OCI-LY7 (cell line): Measurements from ENCODE around the gene TAF11L8.
"Not testable (repeated sequence)": the region's sequence is repeated elsewhere in the genome, so short reads cannot be mapped to it uniquely, and the experiment has no call there.

Experiments used
- CTCF ChIP-seq: fragments of 200-600 bp; sonication (generic); conservative IDR thresholded peaks from 2 replicates; pipeline ENCODE4 v1.5.1; 2014; ENCODE audit warnings: mild to moderate bottlenecking, antibody characterized with exemption, low read length, moderate library complexity, mixed read lengths
- EZH2phosphoT487 ChIP-seq: fragments of 200-600 bp; sonication (generic); IDR thresholded peaks from 2 replicates; pipeline ENCODE4 v1.6.1; 2018; ENCODE audit warnings: low read depth, borderline replicate concordance, mild to moderate bottlenecking, mixed run types, antibody characterized with exemption, low read length, moderate library complexity, mixed read lengths

GRCh38 chr5:17603880-17604279 is 13.1 kb upstream of the TAF11L8 start, which contains the start of gene TAF11L11:
- not testable (repeated sequence) for TF ChIP-seq CTCF, EZH2phosphoT487
